HG02943 (cell line): Measurements from ENCODE around the gene EGF.

Experiments used
- ATAC-seq: cut with Tn5 transposase; IDR thresholded peaks from one replicate; pipeline ENCODE4 v1.9.1; 2021; ENCODE audit warnings: mild to moderate bottlenecking, low read depth, moderate library complexity; ENCODE audit not compliant: unreplicated experiment

EGF gene

GRCh38 chr4:109989618-109990017 is 76.9 kb downstream of the EGF start:
- no peak for ATAC-seq

- peak; percentile 83 for ATAC-seq
Measured at GRCh38 chr4:109990261-109991257, 77.9 kb downstream of the EGF start.

- ATAC-seq = no peak
Measured at GRCh38 chr4:109993116-109993515, 80.4 kb downstream of the EGF start.

- peak; percentile 54 for ATAC-seq
Measured at GRCh38 chr4:109994415-109994827, 81.7 kb downstream of the EGF start.

GRCh38 chr4:109996526-109996925 is 83.8 kb downstream of the EGF start:
- ATAC-seq = no peak

- no peak for ATAC-seq
Measured at GRCh38 chr4:109998867-109999584, 86.3 kb downstream of the EGF start.

GRCh38 chr4:109999585-109999912 is 86.9 kb downstream of the EGF start:
- ATAC-seq = no peak

GRCh38 chr4:110002326-110002725 is 89.6 kb downstream of the EGF start:
- ATAC-seq = no peak

GRCh38 chr4:110003401-110004187 is 90.9 kb downstream of the EGF start:
- no peak for ATAC-seq

GRCh38 chr4:110004556-110004955 is 91.9 kb downstream of the EGF start:
- ATAC-seq = no peak

GRCh38 chr4:110005461-110006056 is 92.9 kb downstream of the EGF start:
- ATAC-seq = no peak

GRCh38 chr4:110007217-110007616 is 94.5 kb downstream of the EGF start:
- no peak for ATAC-seq

- ATAC-seq = no peak
Measured at GRCh38 chr4:110008540-110008939, 95.9 kb downstream of the EGF start.

- no peak for ATAC-seq
Measured at GRCh38 chr4:110009550-110009949, 96.9 kb downstream of the EGF start.

- ATAC-seq = no peak
Measured at GRCh38 chr4:110010797-110011196, 98.1 kb downstream of the EGF start.

- no peak for ATAC-seq
Measured at GRCh38 chr4:110012917-110013316, 100.2 kb downstream of the EGF start.

- ATAC-seq = no peak
Measured at GRCh38 chr4:110014233-110014632, 101.5 kb downstream of the EGF start.

- ATAC-seq = no peak
Measured at GRCh38 chr4:110019153-110019552, 106.5 kb downstream of the EGF start.

GRCh38 chr4:110020139-110020538 is 107.5 kb downstream of the EGF start:
- ATAC-seq = no peak

- ATAC-seq = no peak
Measured at GRCh38 chr4:110020646-110021443, 108.2 kb downstream of the EGF start.
